ENCODE measurements around the gene MAP2. TPM values are rescaled to one million over a fixed set of nuclear protein-coding genes. Genes with fewer than 3 reads are reported as not detected.

Gene MAP2
- total and polyA plus RNA-seq, 2 donors from 2014 or later, result 3.6 to 11.4 TPM

GRCh38 chr2:209690029-209690754 lies 266.3 kb downstream of the MAP2 start:
- H3K4me3 ChIP-seq (ENCODE audit: low read length in 3 of 3), result no peak overlapping the region
- no peak for FAIRE-seq
- H3K27me3 ChIP-seq (ENCODE audit: control insufficient read depth, insufficient read depth, low read length), result no peaks in the 10 kb centered on the region
- no peak overlapping the region for H3K27ac ChIP-seq (ENCODE audit: low read depth in 2 of 2, low read length in 2 of 2)
- DNase-seq, result no peak
- no peak for TF ChIP-seq CTCF (IDR thresholded peaks at IDR 0.05; ENCODE audit: borderline replicate concordance, extremely low read depth, insufficient read depth)
- H3K36me3 ChIP-seq (ENCODE audit: control insufficient read depth in 2 of 3, insufficient read depth in 3 of 3, low read length in 3 of 3), result no peaks in the 10 kb centered on the region
- intact Hi-C loops (cut with DNase I), result no loop called here
- H3K9ac ChIP-seq (ENCODE audit: low read length in 3 of 3), result no peak overlapping the region
- no peaks in the 10 kb centered on the region for H3K9me3 ChIP-seq (ENCODE audit: control insufficient read depth in 2 of 3, insufficient read depth in 1 of 3, low read length in 3 of 3)
- H3K4me1 ChIP-seq (ENCODE audit: control insufficient read depth in 2 of 3, insufficient read depth in 2 of 3, low read depth in 1 of 3, low read length in 3 of 3), result no peaks in the 10 kb centered on the region

GRCh38 chr2:209694748-209695147 lies 270.9 kb downstream of the MAP2 start:
- Histone ChIP-seq H3K27ac (ENCODE audit: low read depth in 2 of 2, low read length in 2 of 2) (no peak overlapping the region), H3K36me3 (ENCODE audit: control insufficient read depth in 2 of 3, insufficient read depth in 3 of 3, low read length in 3 of 3) (no peaks in the 10 kb centered on the region), H3K4me1 (ENCODE audit: control insufficient read depth in 2 of 3, insufficient read depth in 2 of 3, low read depth in 1 of 3, low read length in 3 of 3) (no peaks in the 10 kb centered on the region), H3K9ac (ENCODE audit: low read length in 3 of 3) (no peak overlapping the region), H3K9me3 (ENCODE audit: control insufficient read depth in 2 of 3, insufficient read depth in 1 of 3, low read length in 3 of 3) (no peaks in the 10 kb centered on the region), H3K27me3 (ENCODE audit: control insufficient read depth, insufficient read depth, low read length) (no peaks in the 10 kb centered on the region), H3K4me3 (ENCODE audit: low read length in 3 of 3) (no peak overlapping the region)
- intact Hi-C loops (cut with DNase I), result no loop called here
- TF ChIP-seq CTCF (IDR thresholded peaks at IDR 0.05; ENCODE audit: borderline replicate concordance, extremely low read depth, insufficient read depth), result no peak
- DNase-seq (no peak), FAIRE-seq (no peak)

GRCh38 chr2:209696836-209697711 lies 273.2 kb downstream of the MAP2 start:
- intact Hi-C loops (cut with DNase I), result no loop called here
- Histone ChIP-seq H3K4me1 (ENCODE audit: control insufficient read depth in 2 of 3, insufficient read depth in 2 of 3, low read depth in 1 of 3, low read length in 3 of 3) (no peaks in the 10 kb centered on the region), H3K9ac (ENCODE audit: low read length in 3 of 3) (no peak overlapping the region)

More at GRCh38 chr2:209696836-209697711, 273.2 kb downstream of the MAP2 start:
- Histone ChIP-seq H3K27me3 (ENCODE audit: control insufficient read depth, insufficient read depth, low read length) (no peaks in the 10 kb centered on the region), H3K27ac (ENCODE audit: low read depth in 2 of 2, low read length in 2 of 2) (no peak overlapping the region), H3K36me3 (ENCODE audit: control insufficient read depth in 2 of 3, insufficient read depth in 3 of 3, low read length in 3 of 3) (no peaks in the 10 kb centered on the region), H3K9me3 (ENCODE audit: control insufficient read depth in 2 of 3, insufficient read depth in 1 of 3, low read length in 3 of 3) (no peaks in the 10 kb centered on the region), H3K4me3 (ENCODE audit: low read length in 3 of 3) (no peak overlapping the region)
- no peak for DNase-seq
- TF ChIP-seq CTCF (IDR thresholded peaks at IDR 0.05; ENCODE audit: borderline replicate concordance, extremely low read depth, insufficient read depth), result no peak
- FAIRE-seq, result no peak
